ENCODE measurements around the gene CMIP.

The CMIP gene

GRCh38 chr16:81618661-81619060 is 174.1 kb downstream of the CMIP start:
- DNase-seq = no peak
- Histone ChIP-seq H3K36me3 (ENCODE audit: control insufficient read depth, insufficient read depth, low read length) (no peaks in the 10 kb centered on the region), H3K4me1 (ENCODE audit: control insufficient read depth, insufficient read depth, low read length, poor library complexity, severe bottlenecking) (peaks cover 18% of the 10 kb centered on the region), H3K4me3 (ENCODE audit: insufficient read depth, low read depth, low read length, poor library complexity, severe bottlenecking) (no peak overlapping the region), H3K27me3 (replicated peaks; ENCODE audit: control insufficient read depth, insufficient read depth, low read length, poor library complexity, severe bottlenecking) (no peaks in the 10 kb centered on the region), H3K9me3 (ENCODE audit: control insufficient read depth, low read length) (no peaks in the 10 kb centered on the region), H3K27ac (ENCODE audit: insufficient read depth, low read length, poor library complexity, severe bottlenecking) (no peak overlapping the region)

GRCh38 chr16:81620029-81620428 is 175.4 kb downstream of the CMIP start:
- Histone ChIP-seq H3K4me1 (ENCODE audit: control insufficient read depth, insufficient read depth, low read length, poor library complexity, severe bottlenecking) (peaks cover 18% of the 10 kb centered on the region), H3K27ac (ENCODE audit: insufficient read depth, low read length, poor library complexity, severe bottlenecking) (no peak overlapping the region), H3K27me3 (replicated peaks; ENCODE audit: control insufficient read depth, insufficient read depth, low read length, poor library complexity, severe bottlenecking) (no peaks in the 10 kb centered on the region), H3K36me3 (ENCODE audit: control insufficient read depth, insufficient read depth, low read length) (no peaks in the 10 kb centered on the region), H3K4me3 (ENCODE audit: insufficient read depth, low read depth, low read length, poor library complexity, severe bottlenecking) (no peak overlapping the region), H3K9me3 (ENCODE audit: control insufficient read depth, low read length) (no peaks in the 10 kb centered on the region)
- DNase-seq = no peak

- no peak for DNase-seq
- H3K36me3 ChIP-seq (ENCODE audit: control insufficient read depth, insufficient read depth, low read length) = no peaks in the 10 kb centered on the region
- H3K9me3 ChIP-seq (ENCODE audit: control insufficient read depth, low read length) = no peaks in the 10 kb centered on the region
- H3K27ac ChIP-seq (ENCODE audit: insufficient read depth, low read length, poor library complexity, severe bottlenecking) = no peak overlapping the region
- H3K4me1 ChIP-seq (ENCODE audit: control insufficient read depth, insufficient read depth, low read length, poor library complexity, severe bottlenecking) = peaks cover 16% of the 10 kb centered on the region
- no peaks in the 10 kb centered on the region for H3K27me3 ChIP-seq (replicated peaks; ENCODE audit: control insufficient read depth, insufficient read depth, low read length, poor library complexity, severe bottlenecking)
- H3K4me3 ChIP-seq (ENCODE audit: insufficient read depth, low read depth, low read length, poor library complexity, severe bottlenecking) = no peak overlapping the region
Observed at GRCh38 chr16:81620796-81621195, 176.2 kb downstream of the CMIP start.

GRCh38 chr16:81621496-81621895 is 176.9 kb downstream of the CMIP start:
- no peak overlapping the region for H3K27ac ChIP-seq (ENCODE audit: insufficient read depth, low read length, poor library complexity, severe bottlenecking)
- no peak overlapping the region for H3K4me3 ChIP-seq (ENCODE audit: insufficient read depth, low read depth, low read length, poor library complexity, severe bottlenecking)
- no peaks in the 10 kb centered on the region for H3K36me3 ChIP-seq (ENCODE audit: control insufficient read depth, insufficient read depth, low read length)
- H3K4me1 ChIP-seq (ENCODE audit: control insufficient read depth, insufficient read depth, low read length, poor library complexity, severe bottlenecking) = peaks cover 9% of the 10 kb centered on the region
- DNase-seq = no peak
- H3K27me3 ChIP-seq (replicated peaks; ENCODE audit: control insufficient read depth, insufficient read depth, low read length, poor library complexity, severe bottlenecking) = no peaks in the 10 kb centered on the region
- H3K9me3 ChIP-seq (ENCODE audit: control insufficient read depth, low read length) = no peaks in the 10 kb centered on the region

GRCh38 chr16:81623365-81624102 is 178.9 kb downstream of the CMIP start:
- Histone ChIP-seq H3K4me1 (ENCODE audit: control insufficient read depth, insufficient read depth, low read length, poor library complexity, severe bottlenecking) (no peaks in the 10 kb centered on the region), H3K36me3 (ENCODE audit: control insufficient read depth, insufficient read depth, low read length) (no peaks in the 10 kb centered on the region), H3K27me3 (replicated peaks; ENCODE audit: control insufficient read depth, insufficient read depth, low read length, poor library complexity, severe bottlenecking) (no peaks in the 10 kb centered on the region), H3K9me3 (ENCODE audit: control insufficient read depth, low read length) (no peaks in the 10 kb centered on the region), H3K27ac (ENCODE audit: insufficient read depth, low read length, poor library complexity, severe bottlenecking) (no peak overlapping the region), H3K4me3 (ENCODE audit: insufficient read depth, low read depth, low read length, poor library complexity, severe bottlenecking) (no peak overlapping the region)
- peak; percentile 8 to 46 (median 25) for DNase-seq

- DNase-seq = no peak
- Histone ChIP-seq H3K27ac (ENCODE audit: insufficient read depth, low read length, poor library complexity, severe bottlenecking) (no peak overlapping the region), H3K36me3 (ENCODE audit: control insufficient read depth, insufficient read depth, low read length) (no peaks in the 10 kb centered on the region), H3K27me3 (replicated peaks; ENCODE audit: control insufficient read depth, insufficient read depth, low read length, poor library complexity, severe bottlenecking) (no peaks in the 10 kb centered on the region), H3K4me3 (ENCODE audit: insufficient read depth, low read depth, low read length, poor library complexity, severe bottlenecking) (no peak overlapping the region), H3K9me3 (ENCODE audit: control insufficient read depth, low read length) (no peaks in the 10 kb centered on the region), H3K4me1 (ENCODE audit: control insufficient read depth, insufficient read depth, low read length, poor library complexity, severe bottlenecking) (no peaks in the 10 kb centered on the region)
Observed at GRCh38 chr16:81624403-81624759, 179.8 kb downstream of the CMIP start.

GRCh38 chr16:81624760-81625543 is 180.3 kb downstream of the CMIP start:
- no peaks in the 10 kb centered on the region for H3K9me3 ChIP-seq (ENCODE audit: control insufficient read depth, low read length)
- no peak for DNase-seq
- no peaks in the 10 kb centered on the region for H3K4me1 ChIP-seq (ENCODE audit: control insufficient read depth, insufficient read depth, low read length, poor library complexity, severe bottlenecking)
- H3K27me3 ChIP-seq (replicated peaks; ENCODE audit: control insufficient read depth, insufficient read depth, low read length, poor library complexity, severe bottlenecking) = no peaks in the 10 kb centered on the region
- H3K36me3 ChIP-seq (ENCODE audit: control insufficient read depth, insufficient read depth, low read length) = no peaks in the 10 kb centered on the region
- no peak overlapping the region for H3K27ac ChIP-seq (ENCODE audit: insufficient read depth, low read length, poor library complexity, severe bottlenecking)
- no peak overlapping the region for H3K4me3 ChIP-seq (ENCODE audit: insufficient read depth, low read depth, low read length, poor library complexity, severe bottlenecking)

GRCh38 chr16:81625544-81626153 is 181.0 kb downstream of the CMIP start:
- H3K9me3 ChIP-seq (ENCODE audit: control insufficient read depth, low read length) = no peaks in the 10 kb centered on the region
- no peaks in the 10 kb centered on the region for H3K36me3 ChIP-seq (ENCODE audit: control insufficient read depth, insufficient read depth, low read length)
- H3K27me3 ChIP-seq (replicated peaks; ENCODE audit: control insufficient read depth, insufficient read depth, low read length, poor library complexity, severe bottlenecking) = no peaks in the 10 kb centered on the region
- DNase-seq = no peak
- H3K4me3 ChIP-seq (ENCODE audit: insufficient read depth, low read depth, low read length, poor library complexity, severe bottlenecking) = no peak overlapping the region
- H3K4me1 ChIP-seq (ENCODE audit: control insufficient read depth, insufficient read depth, low read length, poor library complexity, severe bottlenecking) = no peaks in the 10 kb centered on the region
- H3K27ac ChIP-seq (ENCODE audit: insufficient read depth, low read length, poor library complexity, severe bottlenecking) = no peak overlapping the region

- no peaks in the 10 kb centered on the region for H3K9me3 ChIP-seq (ENCODE audit: control insufficient read depth, low read length)
- H3K36me3 ChIP-seq (ENCODE audit: control insufficient read depth, insufficient read depth, low read length) = no peaks in the 10 kb centered on the region
- H3K27ac ChIP-seq (ENCODE audit: insufficient read depth, low read length, poor library complexity, severe bottlenecking) = no peak overlapping the region
- DNase-seq = no peak
- no peaks in the 10 kb centered on the region for H3K27me3 ChIP-seq (replicated peaks; ENCODE audit: control insufficient read depth, insufficient read depth, low read length, poor library complexity, severe bottlenecking)
- H3K4me3 ChIP-seq (ENCODE audit: insufficient read depth, low read depth, low read length, poor library complexity, severe bottlenecking) = no peak overlapping the region
- H3K4me1 ChIP-seq (ENCODE audit: control insufficient read depth, insufficient read depth, low read length, poor library complexity, severe bottlenecking) = no peaks in the 10 kb centered on the region
Observed at GRCh38 chr16:81626181-81626674, 181.6 kb downstream of the CMIP start.

- Histone ChIP-seq H3K9me3 (ENCODE audit: control insufficient read depth, low read length) (no peaks in the 10 kb centered on the region), H3K36me3 (ENCODE audit: control insufficient read depth, insufficient read depth, low read length) (no peaks in the 10 kb centered on the region), H3K4me3 (ENCODE audit: insufficient read depth, low read depth, low read length, poor library complexity, severe bottlenecking) (no peak overlapping the region), H3K4me1 (ENCODE audit: control insufficient read depth, insufficient read depth, low read length, poor library complexity, severe bottlenecking) (peaks cover 2% of the 10 kb centered on the region), H3K27ac (ENCODE audit: insufficient read depth, low read length, poor library complexity, severe bottlenecking) (no peak overlapping the region), H3K27me3 (replicated peaks; ENCODE audit: control insufficient read depth, insufficient read depth, low read length, poor library complexity, severe bottlenecking) (no peaks in the 10 kb centered on the region)
- no peak for DNase-seq
Observed at GRCh38 chr16:81627024-81627423, 182.4 kb downstream of the CMIP start.

Measured in effector memory CD4-positive, alpha-beta T cell (primary cell).